Hematopoietic multipotent progenitor cell treated with erythropoietin and hydrocortisone succinate and interleukin-3 and kit ligand, for 8 days (in vitro differentiated cells): ENCODE measurements around the gene MTRF1.

Experiments used
- DNase-seq: peaks from one replicate; pipeline ENCODE4 v3.0.0-alpha.2; 2015

MTRF1 gene

DNA sequence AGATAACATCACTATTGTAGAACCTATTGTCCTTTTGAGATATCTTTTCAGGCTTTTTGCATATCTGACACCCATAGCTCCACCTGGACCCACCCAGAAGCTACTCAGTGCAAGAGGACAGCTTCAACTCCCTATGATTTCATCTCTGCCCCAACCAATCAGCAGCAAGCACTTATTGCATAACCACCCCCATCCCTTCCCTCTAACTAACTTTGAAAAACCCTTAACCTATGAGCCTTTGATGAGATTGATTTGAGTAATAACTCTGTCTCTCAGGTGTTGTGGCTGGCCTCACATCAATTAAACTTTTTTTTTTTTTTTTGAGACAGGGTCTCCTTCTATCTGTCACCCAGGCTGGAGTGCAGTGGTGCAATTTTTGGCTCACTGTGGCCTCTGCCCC is 13.4 kb upstream of the MTRF1 start:
- no peak for DNase-seq

DNA sequence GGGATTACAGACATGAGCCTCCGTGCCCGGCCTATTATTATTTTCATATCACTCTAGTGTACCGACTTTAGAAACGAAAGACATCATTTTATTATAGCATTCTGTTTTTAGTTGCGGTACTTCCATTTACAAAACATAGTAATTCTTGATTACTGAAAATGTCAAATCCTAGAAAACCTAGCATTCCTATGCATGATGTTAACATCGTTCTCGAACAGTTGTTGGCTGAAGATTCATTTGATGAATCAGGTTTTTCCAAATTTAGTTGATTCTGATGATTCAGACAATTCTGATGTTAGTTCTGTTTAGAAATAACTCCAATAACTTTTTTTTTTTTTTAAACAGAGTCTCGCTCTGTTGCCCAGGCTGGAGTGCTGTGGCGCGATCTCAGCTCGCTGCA is 11.5 kb upstream of the MTRF1 start:
- no peak for DNase-seq

DNA sequence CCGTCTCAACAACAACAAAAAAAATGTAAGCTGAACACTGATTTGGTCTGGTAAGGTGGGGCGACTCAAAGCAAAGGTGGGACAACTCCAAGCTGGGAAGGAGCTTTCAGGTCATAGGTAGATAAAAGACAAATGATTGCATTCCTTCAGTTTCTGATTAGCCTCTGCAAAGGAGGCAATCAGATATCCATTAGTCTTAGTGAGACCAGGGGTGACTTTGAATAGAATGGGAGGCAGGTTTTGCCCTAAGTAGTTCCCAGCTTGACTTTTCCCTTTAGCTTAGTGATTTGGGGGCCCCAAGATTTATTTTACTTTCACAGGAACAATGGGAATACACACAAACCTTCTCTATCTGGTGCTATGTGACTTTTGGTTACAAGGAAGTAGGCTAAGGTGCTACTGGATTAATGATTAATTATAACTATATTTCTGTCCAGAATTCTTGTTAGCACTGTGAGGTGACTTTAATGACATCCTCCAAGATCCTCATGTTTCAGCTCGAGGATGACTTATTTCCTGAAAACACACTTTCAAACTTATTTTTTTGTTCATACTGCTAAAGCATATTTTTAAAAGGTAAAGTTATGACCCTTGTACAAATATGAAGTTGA is 10.6 kb upstream of the MTRF1 start:
- DNase-seq: no peak

DNA sequence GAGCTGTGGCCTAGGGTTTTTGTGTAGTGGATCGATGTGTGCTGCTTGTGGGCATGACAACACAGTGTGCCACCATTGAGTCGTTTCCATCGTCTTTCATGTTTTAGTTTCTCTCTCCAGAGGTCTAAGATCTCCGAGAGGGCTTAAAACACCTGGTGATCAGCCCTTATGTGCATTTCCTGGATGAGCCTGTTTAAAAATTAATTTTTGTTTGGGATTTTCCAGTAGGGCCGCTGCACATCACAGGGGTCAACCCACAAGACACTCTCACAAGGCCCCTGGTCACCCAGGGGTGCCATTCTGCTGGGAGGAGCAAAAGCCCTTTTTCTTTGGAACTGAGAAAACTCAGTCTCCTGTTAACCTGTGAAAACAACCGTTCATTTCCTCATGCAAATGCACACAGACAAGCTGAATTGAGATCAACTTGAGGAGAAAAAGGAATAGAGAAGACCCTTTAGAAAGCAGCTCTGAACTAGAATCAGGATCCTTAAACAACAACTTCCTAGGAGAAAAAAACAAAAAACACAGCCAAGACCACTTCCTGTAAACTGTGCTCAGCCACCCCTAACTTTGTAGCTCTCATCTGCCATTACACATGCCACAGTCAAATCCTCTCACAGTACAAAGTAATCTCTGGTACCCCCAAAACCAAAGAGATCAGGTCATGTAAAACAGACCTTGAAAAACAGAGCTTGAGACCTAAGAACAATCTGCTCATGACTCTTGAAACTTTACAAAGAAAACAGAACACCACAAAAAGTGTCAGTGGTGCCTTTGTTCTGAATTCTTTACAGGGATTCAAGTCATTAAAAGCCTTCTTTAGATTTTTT is 8.3 kb upstream of the MTRF1 start:
- no peak for DNase-seq

DNA sequence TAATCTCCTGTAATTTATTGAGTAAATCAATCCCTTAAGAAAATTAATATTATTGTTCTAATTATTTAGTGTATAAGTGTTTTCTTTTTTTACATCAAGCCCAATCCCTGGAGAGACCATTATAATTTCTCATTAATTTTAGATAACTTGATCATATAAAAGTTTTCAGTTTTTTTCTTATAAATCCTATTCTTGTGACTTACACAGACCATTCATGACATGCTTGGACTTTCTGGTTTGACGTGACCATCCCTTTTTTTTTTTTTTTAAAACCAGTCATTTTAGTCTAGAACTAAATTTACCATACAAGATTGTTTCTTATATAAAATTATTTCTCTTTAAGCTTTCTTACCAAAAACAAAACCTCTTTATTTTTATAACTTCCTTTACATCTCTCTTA is 5.4 kb upstream of the MTRF1 start:
- peak; percentile 44 for DNase-seq

DNA sequence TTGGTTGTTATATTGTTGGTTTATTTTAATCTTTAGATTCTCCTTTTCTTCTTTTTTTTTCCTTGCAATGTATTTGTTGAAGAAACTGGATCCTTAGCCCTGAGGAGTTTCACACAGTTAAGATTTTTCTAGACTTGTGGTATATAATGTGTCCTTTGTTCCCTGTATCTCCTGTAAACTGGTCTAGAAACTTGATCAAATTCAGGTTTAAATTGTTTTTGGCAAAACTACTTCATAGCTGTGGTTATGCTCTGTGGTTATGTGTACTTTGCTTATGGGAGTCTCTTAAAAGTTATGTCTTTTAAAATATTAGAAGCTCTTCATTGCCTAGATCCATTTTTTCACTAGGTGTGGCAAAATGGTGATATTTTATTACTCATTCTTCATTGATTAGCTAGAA is 3.7 kb upstream of the MTRF1 start:
- no peak for DNase-seq

DNA sequence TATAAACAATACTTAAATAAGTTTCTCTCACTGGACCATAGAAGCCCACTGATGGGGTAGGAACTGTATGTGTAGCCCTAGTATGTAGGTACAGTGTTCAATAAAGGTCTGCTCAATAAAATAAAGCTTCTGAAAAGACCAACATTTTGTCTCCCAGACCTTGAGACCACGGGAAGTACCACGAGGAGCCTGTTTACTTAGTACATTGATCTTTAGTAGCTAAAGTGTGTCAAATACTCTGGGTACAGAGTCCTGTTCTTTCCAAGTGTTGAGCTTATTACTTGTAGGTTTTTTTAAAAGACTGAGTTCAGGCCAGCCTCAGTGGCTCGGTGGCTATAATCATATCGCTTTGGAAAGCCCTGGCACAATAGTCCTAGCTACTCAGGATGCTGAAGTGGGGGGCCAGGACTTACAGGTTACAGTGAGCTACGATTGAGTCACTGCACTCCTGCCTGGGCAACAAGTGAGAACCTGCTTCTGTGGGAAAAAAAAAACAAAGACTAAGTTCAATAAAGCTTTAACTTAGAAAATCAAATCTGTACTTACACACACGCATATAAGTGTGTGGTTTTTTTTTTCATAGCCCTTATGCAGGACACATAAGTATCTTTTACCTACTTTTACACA is 3.4 kb downstream of the MTRF1 start:
- no peak for DNase-seq

DNA sequence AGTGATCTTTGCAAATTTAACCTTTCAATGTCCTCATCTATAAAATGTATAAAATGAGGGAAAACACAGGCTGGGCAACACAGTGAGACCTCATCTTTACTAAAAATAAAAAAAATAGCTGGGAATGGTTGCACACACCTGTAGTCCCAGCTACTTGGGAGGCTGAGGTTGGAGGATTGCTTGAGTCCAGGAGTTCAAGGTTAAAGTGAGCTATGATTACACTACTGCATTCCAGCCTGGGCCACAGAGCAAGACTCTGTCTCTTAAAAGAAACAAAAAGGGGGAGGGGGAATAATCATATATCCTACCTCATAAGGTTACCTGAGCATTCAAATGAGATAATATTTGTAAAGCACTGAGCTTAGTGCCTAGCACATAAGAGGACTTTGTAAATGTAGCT is 5.8 kb downstream of the MTRF1 start:
- DNase-seq: no peak

DNA sequence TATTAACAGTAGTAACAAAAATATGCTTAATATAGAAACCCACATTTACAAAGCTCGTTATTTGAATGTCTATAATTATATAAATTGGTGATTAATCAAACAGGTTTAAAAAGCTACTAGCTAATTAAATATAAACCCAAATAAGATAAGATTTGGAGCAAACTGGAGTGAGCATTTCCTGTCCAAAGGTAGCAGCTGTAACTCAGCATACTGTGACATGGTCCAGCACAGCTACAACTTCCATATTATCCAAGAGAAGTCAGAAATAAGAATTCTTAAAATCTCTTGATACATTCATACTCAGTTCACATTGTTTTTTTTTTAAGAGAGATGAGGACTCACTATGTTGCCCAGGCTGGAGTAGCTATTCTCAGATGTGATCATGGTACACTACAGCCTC is 8.5 kb downstream of the MTRF1 start:
- no peak for DNase-seq

DNA sequence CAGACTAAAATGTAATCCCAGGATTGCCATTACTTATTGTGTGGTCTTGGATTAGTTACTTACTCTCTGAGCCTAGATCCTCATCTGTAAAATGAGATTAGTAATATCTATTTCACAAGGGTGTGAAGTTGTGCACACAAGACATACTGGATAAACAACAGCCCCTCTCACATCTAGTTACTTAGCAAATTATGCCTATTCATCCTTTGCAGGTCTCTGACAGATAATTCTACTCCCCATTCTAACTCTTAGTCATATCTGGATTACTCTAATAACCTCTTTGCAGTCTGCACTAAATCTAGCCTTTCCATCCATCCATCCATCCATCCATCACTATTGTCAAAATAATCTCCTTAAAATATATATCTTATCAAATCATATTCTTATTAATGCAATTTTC is 12.4 kb downstream of the MTRF1 start:
- DNase-seq: no peak

DNA sequence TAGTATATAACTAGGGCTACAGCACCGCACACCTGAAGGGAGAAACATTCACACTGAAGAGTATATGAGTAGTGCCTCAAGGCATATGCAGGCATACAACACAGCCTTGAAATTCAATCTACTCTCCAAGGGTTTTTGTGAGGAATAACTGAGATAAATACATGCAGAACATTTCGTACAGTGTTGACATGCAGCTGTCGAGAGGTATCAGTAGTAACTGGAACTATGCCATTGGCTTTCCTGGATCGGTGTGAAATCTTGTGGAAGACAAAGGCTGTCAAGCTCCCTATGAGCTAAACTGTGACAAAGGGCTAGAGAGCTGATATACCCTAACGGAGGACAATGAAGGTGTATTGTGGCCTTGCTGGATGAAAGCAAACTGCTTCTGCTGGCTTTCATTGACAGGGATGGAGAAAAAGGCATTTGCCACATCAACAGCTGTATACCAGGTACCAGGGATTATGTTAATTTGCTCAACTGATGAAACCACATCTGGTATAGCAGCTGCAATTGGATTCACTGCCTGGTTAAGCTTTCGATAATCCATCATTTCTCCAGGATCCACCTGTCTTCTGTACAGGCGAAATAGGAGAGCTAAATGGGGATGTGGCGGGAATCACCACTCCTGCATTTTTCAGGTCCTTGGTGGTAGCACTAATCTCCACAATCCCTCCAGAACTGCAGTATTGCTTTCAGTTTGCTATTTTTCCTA is 16.3 kb downstream of the MTRF1 start:
- no peak for DNase-seq

DNA sequence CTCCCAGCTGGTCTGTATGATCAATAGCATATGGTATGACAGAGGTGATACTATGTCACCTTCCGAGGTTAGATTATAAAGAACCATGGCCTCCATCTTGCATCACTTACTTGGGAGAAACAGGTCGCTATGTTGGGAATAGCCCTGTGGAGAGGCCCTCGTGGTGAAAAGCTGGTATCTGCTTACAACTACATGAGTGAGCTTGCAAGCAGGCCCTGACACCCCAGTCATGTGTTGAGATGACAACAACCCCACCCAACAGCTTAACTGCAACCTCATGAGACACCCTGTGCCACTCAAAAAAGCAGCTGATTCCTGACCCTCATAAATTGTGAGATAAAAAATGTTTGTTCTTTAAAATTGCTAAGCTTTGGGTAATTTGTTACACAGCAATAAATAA is 18.8 kb downstream of the MTRF1 start:
- DNase-seq: peak; percentile 51

DNA sequence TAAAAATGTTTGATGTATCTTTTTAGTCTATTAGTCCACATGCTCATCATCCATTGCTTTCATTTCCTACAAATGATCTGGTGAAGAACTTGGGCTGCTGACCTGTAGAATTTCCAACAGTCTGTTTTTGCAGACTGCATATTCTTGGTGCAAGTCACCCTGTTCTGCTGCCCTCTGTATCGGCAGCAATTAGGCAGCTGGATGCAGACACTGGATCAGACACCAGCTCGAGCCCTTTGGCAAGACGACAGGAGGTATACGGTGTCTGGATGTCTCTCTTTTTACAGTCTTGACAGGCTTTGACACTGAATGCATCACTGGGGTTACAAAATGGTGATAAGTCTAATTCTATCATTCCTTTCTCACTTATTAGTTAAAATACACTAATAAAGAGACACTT is 21.8 kb downstream of the MTRF1 start:
- DNase-seq: no peak

DNA sequence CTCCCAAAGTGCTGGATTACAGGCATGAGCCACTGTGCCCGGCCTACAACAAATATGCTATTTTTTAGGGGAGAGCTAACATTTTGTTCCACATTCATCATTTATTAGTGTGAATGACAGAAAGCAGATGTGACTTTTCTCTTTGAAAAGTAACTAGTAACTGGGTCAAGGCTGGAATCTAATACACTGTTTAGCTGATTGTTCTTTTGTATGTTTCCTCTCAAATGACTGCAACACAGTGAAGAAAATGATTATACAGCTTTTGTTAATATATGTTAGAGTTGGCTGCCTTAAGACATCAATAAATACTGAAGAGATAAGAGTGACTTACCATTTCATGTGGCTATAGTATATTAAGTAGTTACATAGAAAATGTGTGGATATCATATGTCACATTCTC is 27.0 kb downstream of the MTRF1 start:
- no peak for DNase-seq

DNA sequence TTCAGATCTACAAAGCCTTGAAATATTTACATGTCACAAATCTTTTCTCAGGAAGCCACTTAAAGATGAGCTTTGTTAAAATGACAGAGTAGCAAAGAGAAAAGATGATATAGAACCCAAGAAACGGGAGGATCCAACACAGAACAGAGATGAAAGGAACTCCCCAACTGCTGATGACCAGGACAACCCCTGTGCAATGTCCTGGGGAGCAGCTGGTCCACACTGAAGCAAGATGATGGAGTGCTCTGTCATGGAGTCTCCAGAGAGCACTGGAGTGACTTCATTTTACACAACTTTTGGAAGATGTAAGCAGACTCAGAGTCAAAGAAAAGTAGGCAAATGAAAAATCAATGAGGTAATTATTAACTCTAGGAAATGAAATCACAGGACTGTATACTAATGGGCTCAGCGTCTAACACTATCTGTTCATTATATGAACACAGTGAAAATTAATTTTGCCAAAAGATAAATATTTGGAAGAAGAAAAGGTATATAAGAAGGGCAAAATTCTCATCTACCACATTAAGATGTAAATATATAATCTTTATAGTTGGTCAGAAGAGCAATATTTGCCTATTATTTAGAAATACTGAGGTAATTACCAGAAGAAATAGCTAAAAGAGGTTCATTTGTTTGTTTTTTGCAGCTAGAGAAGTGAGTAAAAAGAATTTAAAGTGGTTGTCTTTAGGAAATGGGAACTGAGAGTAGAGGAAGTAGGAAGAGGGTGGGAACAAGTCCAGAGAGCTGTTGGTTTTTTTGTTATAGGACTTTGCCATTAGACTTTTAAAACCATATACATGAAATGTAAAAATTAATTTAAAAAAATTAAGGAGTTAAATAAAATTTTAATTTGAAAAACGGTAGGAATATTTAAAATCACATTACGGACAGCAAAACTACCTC is 30.5 kb downstream of the MTRF1 start:
- DNase-seq: no peak

DNA sequence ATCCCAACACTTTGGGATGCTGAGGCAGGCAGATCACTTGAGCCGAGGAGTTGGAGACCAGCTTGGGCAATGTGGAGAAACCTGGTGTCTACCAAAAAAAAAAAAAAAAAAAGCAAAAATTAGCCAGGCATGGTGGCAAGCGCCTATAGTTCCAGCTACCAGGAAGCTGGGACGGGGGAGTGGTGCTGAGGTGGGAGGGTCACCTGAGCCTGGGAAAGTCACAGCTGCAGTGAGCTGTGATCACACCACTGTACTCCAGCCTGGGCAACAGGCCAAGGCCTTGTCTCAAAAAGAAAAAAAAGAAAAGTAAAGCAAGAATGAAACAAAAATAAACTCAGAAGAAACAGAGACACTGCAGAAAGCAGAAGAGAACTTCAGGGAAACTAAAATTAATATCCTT is 31.6 kb downstream of the MTRF1 start:
- DNase-seq: peak; percentile 40

DNA sequence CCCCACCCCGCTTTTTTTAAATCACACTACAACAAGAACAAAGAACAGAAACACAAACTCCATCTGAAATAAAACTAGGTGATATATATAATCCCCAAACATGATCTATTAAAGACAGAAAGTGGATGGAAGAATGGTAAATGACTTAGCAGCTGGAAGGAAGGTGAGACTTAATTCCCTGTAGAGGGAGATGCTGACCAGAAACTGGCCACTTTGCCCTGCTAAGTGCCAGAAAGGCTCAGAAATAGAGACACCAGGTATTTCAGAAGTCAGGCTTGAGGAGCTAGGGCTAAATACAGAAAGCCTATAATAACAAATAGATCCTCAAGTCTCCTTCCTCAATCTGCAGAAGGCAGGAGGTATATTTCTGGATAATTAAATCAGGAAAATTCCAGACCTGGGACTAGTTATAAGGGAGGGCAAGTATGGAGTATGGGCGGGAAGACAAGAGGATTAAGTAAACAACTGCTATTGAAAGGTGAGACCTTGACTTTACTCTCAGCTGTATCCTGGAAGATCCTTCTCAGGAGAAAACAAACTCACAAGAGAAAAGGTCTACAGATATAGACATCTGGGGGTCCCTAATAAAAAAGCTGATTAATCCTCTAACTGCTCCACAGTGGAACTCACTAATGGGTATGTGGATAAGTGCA is 32.2 kb downstream of the MTRF1 start:
- DNase-seq: no peak

DNA sequence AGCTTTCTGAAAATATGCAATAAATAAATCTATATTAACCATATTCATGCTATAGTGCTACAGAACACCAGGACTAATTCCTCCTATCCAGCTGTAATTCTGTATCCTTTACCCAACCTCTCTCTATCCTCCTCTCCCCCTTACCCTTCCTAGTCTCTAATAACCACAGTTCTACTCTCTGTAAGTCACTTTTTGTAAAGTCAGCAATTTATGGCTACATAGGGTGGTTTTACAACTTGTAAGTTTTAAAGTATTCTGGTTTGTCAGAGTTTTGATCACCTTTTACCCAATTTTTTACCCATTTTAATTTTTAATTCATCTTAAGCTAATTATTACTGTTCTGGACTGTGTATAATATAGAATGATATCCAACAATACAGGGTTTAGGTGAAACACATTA is 34.0 kb downstream of the MTRF1 start:
- DNase-seq: no peak

DNA sequence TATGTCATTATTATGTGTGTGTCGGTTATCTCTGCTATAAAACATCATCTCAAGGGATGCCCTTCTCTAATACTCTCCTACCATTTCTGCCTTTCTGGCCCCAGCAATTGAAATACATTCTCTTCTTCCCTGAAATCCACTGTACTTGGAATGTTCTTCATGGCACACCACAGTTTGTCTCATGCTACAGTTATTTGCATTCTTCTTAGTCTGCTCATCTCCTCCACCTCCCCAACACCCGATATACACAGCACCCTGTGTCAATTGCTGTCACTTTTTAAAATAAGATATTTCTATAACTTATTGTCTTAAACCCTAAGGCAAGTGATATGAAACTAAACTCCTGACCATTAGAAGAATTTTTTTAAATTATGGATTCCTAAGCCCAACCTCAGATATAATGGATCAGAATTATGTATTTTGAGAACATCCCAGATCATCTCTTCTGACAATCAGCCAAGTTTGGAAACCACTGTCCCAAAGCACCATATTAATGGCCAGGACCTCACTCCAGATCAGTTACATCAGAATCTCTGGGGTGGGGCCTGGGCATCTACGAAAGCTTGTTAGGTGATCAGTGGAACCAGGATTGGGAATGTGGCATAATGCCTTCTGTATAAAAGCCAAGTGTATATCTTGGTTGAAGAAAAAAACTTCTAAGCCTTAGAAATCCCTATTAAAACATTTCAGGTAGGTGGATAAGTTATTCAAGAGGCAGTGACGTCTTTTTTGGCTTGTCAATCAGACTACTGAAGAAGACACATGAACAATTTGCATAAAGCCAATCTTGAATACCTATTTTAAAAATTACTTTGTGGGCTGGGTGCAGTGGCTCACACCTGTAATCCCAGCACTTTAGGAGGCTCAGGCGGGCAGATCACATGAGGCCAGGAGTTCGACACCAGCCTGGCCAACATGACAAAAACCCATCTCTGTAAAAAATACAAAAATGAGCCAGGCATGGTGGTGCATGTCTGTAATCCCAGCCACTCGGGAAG is 39.0 kb downstream of the MTRF1 start:
- DNase-seq: no peak

DNA sequence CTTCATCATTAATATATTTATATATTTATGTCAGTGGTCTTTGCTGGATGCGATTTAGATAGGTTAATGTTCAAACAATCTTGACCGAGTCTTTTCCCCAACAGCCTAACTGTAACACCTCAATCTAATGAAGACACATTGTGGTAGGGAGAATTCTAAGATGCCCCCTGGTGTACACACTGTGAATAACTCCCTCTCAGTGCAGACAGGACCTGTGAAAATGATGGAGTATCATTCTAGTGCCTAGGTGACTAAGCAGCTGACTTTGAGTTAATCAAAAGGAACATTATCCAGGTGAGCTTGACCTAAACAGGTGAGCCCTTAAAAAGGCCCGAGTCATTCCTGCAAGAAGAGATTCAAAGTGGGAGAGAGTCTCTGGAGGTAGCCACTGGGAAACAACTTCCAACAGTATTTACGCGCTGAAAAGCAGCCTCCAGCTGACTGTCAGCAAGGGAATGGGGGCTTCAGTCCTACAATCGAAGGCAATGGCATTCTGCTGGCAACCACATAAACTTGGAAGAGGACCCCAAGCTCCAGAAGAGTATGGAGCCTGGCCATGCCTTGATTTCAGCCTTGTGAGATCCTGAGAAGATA is 41.0 kb downstream of the MTRF1 start:
- DNase-seq: peak; percentile 75
